Peyer's patch (tissue), 4 donors: ENCODE measurements around the gene WDFY4.

Experiments
- POLR2A ChIP-seq, 2 donors: fragments of 450-650 bp; IDR thresholded peaks; one replicate each; pipeline ENCODE4 v1.5.1; 2017; ENCODE audit warnings: antibody characterized with exemption in 2 of 2, mild to moderate bottlenecking in 2 of 2, moderate library complexity in 2 of 2
- TF ChIP-seq, protein P1 (sequence below), 6 experiments: fragments of 450-650 bp in 4 of 6; fragments of 200-600 bp in 2 of 6; sonication (generic) in 1 of 6; IDR thresholded peaks; one replicate each; pipeline ENCODE4 v1.5.1; 2017 to 2019; ENCODE audit warnings: antibody characterized with exemption in 6 of 6, mild to moderate bottlenecking in 3 of 6, moderate library complexity in 1 of 6

DNA sequence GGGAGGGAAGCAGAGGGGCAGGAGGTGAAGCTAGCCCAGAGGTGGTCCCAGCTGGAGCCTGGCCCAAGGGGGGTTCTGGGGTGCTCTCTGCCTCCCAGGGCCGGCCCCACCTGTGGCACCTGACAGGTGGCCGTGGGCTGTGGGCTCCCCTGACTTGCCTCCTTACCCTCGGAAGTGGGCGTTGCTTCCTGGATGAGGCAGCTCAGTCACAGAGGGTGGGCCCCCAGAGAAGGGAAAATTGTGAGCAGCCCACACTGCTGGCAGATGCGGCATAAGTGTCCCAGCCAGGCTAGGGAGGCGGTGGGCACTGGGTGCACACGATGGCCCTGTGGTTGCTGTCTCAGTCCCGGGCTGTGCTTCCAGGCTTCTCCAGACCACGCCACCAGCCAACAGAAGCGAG lies 136.0 kb downstream of the WDFY4 start:
- TF ChIP-seq, protein P1, sequence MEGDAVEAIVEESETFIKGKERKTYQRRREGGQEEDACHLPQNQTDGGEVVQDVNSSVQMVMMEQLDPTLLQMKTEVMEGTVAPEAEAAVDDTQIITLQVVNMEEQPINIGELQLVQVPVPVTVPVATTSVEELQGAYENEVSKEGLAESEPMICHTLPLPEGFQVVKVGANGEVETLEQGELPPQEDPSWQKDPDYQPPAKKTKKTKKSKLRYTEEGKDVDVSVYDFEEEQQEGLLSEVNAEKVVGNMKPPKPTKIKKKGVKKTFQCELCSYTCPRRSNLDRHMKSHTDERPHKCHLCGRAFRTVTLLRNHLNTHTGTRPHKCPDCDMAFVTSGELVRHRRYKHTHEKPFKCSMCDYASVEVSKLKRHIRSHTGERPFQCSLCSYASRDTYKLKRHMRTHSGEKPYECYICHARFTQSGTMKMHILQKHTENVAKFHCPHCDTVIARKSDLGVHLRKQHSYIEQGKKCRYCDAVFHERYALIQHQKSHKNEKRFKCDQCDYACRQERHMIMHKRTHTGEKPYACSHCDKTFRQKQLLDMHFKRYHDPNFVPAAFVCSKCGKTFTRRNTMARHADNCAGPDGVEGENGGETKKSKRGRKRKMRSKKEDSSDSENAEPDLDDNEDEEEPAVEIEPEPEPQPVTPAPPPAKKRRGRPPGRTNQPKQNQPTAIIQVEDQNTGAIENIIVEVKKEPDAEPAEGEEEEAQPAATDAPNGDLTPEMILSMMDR (IDR thresholded peaks at IDR 0.05), result no peak
- TF ChIP-seq POLR2A (IDR thresholded peaks at IDR 0.05), result no peak
